ENCODE results near the gene IFT27.
A peak's percentile ranks its signal among the peaks of the same experiment; 100 is the strongest.
"Not testable (repeated sequence)": the region's sequence is repeated elsewhere in the genome, so short reads cannot be mapped to it uniquely, and the experiment has no call there.

Gene IFT27

GRCh38 chr22:36765131-36765942 is 10.6 kb downstream of the IFT27 start:
- FAIRE-seq (no peak), DNase-seq (ENCODE audit: low spot score) (no peak)

DNA sequence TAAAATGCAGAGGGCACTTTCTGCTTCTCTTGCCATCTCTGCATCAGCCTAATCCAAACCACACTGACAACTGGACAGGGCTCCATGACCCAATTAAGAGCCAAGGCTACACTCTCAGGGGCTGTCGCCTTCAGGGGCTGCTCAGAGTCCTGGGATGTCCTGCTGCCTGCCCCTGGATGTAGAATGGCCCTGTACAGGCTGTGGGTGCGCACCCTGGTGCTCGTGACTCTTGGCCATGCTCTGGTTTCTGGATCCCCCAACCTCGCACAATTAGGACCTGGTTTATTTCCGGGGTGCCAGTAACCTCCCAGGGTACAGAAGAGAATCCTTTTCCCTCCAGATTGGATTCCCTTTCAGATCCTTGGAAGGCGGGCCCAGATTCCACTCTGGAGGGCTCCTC is 11.3 kb downstream of the IFT27 start:
- FAIRE-seq, result no peak
- no peak for DNase-seq (ENCODE audit: low spot score)

GRCh38 chr22:36764060-36764459 is 11.9 kb downstream of the IFT27 start:
- DNase-seq (ENCODE audit: low spot score) (no peak), FAIRE-seq (no peak)

DNA sequence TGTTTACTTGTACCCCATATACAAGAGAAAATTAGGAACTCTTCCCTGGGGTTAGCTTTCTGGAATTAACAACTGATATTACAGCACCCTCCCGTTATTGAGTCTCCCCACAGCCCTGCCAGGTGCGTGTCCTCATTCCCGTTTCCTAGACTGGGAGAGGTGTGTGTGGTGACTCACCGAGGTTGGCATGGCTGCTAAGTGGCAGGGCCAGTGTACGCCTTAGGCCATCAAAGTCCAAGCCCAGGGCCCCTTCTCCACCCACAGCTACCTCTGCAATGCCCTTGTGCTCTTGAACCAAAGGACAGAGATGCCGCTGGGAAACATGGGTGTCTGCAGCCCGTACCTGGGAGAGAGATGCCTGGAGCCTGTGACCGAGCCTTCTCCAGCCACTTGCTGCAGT is 12.3 kb downstream of the IFT27 start:
- FAIRE-seq, result no peak
- DNase-seq (ENCODE audit: low spot score), result no peak

DNA sequence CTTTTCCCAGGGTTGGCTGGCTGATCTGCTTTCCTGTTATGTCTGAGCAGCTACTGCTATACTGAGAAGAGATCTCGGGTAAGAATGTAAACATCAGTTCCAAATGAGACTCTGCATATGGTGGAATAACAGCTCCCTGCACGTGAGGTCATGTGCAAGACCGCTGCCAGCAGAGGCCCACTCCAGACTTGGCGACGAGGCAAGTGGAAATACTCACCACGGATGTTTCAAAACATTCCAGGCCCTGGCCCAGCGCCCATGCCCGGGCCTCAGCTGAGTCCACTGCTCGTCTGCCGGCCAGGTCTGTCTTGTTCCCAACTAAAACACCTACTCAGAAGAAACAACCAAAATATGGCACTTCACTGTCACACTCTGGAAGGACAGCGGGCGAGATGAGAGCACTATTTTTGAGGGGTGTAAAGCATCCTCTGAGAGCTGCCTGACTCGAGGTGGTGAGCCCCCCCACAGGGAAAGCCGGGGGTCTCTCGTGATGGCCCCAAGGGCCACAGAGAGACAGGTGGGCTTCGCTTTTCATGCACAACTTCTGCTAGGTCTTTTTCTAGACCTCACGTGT is 13.1 kb downstream of the IFT27 start:
- DNase-seq (ENCODE audit: low spot score) (no peak), FAIRE-seq (no peak)

DNA sequence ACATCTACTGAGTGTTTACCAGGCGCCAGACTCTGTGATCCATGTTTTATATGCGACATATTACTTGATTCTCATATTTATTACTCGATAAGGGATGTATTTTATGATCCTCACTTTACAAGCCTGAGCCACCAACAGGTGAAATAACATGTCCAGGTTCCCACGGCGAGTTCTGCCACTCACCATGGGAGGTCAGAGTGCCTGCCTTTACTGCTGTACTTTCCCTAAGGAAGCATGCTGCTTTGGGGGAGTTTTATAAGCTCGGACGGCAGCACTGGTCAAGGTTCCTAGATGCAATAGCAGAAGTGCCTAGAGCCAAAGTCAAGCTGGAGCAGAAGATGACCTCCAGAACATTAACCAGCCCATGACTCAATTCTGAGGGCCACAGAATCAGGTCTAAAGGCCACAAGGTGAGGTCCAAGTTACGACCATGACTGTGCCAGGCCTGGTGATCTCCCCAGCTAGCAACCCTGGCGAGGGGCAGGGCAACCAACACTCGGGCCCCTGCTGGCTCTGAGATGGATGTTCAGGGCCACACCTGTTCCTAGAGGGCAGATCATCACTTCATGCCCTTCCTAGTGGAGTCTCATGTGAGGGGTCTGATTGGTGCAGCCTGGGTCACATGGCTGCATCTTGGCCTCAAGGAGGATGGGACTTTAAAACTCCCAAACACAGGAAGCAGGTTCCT is 14.2 kb downstream of the IFT27 start:
- no peak for DNase-seq (ENCODE audit: low spot score)
- no peak for FAIRE-seq

- DNase-seq (ENCODE audit: low spot score) (no peak), FAIRE-seq (no peak)
These were observed 15.1 kb downstream of the IFT27 start for GRCh38 chr22:36760786-36761185.

DNA sequence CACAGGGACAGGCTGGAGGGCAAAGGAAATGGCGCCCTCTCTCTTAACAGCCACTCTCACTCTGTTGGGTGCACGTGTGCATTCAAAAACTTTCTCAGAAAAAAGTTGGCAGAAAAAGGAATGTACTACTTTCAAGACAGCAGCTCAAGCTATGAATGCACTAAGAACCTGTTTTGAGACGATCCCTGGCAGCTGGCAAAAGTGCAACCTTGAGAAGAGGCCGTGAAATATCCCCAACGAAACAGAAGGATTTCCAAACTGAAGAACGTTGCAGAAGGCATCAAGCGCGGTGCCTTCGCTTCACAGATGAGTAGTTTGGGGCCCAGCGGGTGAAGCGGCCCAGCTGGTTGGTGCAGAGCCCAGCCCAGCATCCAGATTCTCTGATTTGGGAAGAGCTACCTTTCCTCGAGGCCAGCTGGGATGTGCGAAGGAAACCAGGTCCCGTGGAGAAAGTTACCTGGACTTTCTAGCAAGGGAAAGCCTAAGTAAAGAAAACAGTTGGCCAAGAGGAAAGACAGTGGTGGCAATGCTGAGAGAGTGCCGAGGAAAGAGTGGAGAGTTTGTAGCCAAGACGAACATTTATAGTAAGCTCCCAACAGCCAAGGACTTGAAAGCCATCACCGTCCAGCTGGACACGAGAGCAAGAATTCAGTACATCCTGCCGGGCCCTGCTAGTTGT is 16.3 kb downstream of the IFT27 start:
- FAIRE-seq, result no peak
- DNase-seq (ENCODE audit: low spot score), result no peak

- FAIRE-seq (no peak), DNase-seq (ENCODE audit: low spot score) (no peak)
These were observed 17.1 kb downstream of the IFT27 start for GRCh38 chr22:36758792-36759271.

DNA sequence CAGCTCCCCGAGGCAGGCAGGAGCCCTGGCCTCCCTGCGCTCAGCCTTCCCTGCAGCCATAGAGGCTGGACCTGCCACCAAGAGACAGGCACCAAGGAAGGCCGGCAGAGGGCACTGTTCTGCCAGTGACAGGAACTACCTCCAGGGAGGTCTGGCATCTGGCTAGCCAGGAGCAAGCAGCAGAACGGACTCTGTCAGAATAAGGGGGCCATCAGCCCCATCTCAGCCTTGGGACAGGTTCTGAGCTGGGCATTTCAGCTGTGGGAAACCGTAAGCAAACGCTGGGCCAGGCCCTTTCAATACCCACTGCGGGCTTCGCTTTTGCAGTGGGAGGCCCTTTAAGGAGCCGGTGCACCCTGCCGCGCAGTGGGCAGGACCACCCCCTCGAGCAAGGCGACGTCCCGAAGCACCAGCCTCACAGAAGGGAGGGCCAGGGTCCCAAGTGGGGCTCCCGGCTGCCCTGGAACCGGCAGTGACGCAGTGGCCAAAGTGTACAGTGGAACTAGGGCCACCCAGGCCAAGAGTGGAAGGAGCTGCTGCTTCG is 18.2 kb downstream of the IFT27 start:
- DNase-seq (ENCODE audit: low spot score) (peak; percentile 35), FAIRE-seq (no peak)

DNA sequence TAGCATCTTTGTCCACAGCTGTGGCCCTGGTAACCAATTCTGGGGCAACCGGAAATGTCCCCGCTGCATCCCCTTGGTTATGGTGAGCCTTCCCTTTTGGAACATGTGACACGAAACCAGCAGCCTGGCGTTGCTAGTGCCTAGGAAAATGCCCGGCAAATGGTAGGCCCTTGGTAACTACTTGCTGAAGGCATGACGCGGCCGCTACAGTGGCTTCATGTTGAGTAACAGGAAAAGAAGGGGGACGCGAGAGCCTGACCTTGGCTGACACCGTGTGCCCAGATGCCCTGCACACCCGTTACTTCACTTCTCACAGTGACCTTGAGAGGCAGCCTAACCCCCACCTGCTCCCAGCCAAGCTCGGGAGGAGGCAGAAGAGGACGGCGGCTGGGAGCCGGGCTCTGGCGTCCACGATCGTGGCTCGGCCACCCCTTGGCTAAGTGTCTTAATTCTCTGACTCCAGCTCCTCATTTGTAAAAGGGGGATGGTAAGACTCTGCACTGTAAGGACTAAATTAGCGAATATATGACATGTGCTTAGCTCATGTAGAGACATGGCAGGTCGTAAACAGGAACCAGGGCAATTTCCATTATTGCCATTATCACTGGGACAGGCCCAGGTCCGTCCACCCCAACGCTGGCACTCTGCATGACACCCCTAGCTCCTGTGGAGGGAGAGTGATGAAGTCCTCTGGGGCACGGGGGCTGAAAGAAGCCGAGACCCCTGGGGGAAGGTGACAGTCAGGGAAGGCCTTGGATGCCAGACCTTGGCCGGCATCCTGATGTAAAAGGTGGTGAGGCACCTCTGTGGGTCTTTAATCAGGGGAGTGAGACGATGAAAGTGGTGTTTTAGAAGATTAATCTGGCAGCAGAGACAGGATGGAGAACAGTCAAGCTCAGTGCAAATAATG is 18.9 kb downstream of the IFT27 start:
- no peak for FAIRE-seq
- no peak for DNase-seq (ENCODE audit: low spot score)

DNA sequence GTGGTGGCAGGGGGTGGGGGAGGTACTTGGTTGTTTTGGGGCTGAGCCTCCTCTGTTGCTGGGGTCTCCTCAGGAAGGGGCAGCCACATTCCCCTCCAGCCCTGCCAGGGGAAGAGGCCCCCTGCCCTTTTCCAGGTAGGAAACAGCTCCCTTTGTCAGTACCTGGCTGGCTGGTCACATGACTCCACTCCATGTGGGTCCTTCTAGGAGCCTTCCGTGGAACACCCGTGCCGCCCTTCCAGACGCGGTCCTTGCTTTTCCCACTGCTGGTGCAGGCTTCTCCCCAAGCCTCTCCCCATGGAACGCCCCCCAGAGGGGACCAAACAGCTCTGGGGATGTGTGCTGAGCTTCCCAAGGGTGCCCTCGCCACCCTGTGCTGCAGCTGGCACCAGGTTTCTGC is 19.9 kb downstream of the IFT27 start:
- DNase-seq (ENCODE audit: low spot score), result no peak
- no peak for FAIRE-seq

- no peak for FAIRE-seq
- no peak for DNase-seq (ENCODE audit: low spot score)
These were observed 20.6 kb downstream of the IFT27 start for GRCh38 chr22:36755316-36755715.

- DNase-seq (ENCODE audit: low spot score); FAIRE-seq: not testable (repeated sequence)
These were observed 21.0 kb downstream of the IFT27 start for GRCh38 chr22:36754881-36755280.

- FAIRE-seq, result no peak
- no peak for DNase-seq (ENCODE audit: low spot score)
These were observed 22.0 kb downstream of the IFT27 start for GRCh38 chr22:36753916-36754315.

DNA sequence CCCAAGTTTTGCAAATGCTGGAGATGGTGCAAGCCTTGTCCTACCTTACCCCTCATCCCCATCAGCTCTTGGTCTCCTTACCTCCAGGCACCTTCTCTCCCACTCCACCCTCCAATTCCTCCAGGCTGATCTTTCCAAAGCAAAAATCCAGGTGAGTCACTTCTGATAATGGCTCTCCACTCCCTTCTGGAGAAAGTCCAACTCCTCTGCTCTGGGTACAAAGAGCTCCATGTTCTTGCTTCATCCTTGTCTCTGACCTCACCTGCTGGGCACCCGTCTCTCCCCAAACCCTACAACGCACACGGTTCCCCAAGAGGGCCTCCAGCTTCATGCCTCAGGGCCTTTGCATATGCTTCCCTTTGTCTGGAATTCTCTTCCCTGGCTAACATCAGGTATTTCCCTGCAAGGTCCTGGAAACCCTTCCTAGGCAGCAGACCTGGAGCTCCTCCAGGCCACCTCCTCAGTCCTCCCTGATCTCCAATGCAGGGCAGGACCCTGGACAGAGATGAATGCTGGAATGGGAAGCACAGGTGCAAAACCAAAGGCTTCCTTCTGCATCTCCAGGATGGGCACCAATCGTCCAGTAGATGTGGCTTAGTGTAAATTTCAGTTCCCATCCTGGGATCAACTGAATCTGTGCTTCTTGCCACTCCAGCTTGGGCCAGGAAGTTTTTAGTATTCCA is 22.7 kb downstream of the IFT27 start:
- no peak for DNase-seq (ENCODE audit: low spot score)
- FAIRE-seq, result no peak

DNA sequence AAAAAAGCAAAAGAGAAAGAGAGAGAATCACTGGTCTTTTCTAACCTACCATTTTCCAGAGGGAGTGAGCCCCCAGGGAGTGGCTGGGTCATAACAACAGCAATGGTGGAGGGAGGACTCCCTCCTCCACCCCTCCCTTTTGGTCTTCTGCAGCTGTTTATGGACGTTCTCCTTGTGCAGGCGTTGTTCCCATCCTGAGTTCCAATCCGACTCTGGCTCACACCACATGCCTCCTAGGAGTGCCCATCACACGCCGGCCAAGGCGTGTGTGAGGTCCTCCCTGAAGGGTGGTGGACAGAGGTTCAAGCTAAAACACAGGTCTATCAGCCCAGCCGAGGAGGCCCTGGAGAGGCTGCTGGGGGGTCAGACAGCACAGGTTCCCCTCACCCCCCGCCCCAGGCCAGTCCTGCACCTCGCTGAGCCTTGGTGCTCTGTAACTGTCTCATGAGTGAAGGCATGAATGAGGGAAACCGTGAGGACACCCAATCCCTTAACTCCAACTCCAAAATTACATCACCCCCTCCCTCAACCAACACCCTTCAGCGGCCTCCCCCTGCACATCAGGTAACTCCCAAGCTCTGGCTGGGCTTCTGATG is 29.4 kb downstream of the IFT27 start:
- FAIRE-seq (no peak), DNase-seq (ENCODE audit: low spot score) (no peak)

GRCh38 chr22:36745301-36745995 is 30.5 kb downstream of the IFT27 start:
- FAIRE-seq, result no peak

GRCh38 chr22:36744791-36745190 is 31.1 kb downstream of the IFT27 start:
- no peak for FAIRE-seq
- DNase-seq (ENCODE audit: low spot score), result no peak

More at GRCh38 chr22:36745301-36745995, 30.5 kb downstream of the IFT27 start:
- DNase-seq (ENCODE audit: low spot score), result no peak

Measured in RCC 7860 (cell line).